Activated naive CD4-positive, alpha-beta T cell treated with anti-CD3 and anti-CD28 coated beads, Interleukin-2, amount 50 U/mL, for 24 hours (primary cell): ENCODE measurements around the gene SHISA6.

Source experiments
- H3K27ac Mint-ChIP-seq: one replicate; pipeline ENCODE4 v1.8.0; 2021; ENCODE audit warnings: mild to moderate bottlenecking, mixed read lengths
- H3K27me3 Mint-ChIP-seq: one replicate; pipeline ENCODE4 v1.8.0; 2021; ENCODE audit warnings: mixed read lengths
- H3K36me3 Mint-ChIP-seq: one replicate; pipeline ENCODE4 v1.8.0; 2021; ENCODE audit warnings: mixed read lengths
- H3K4me1 Mint-ChIP-seq: one replicate; pipeline ENCODE4 v1.8.0; 2021; ENCODE audit warnings: mixed read lengths
- H3K4me3 Mint-ChIP-seq: one replicate; pipeline ENCODE4 v1.8.0; 2021; ENCODE audit warnings: mild to moderate bottlenecking, mixed read lengths
- H3K9me3 Mint-ChIP-seq: one replicate; pipeline ENCODE4 v1.8.0; 2021; ENCODE audit warnings: mixed read lengths

The SHISA6 gene

GRCh38 chr17:11404431-11405276 lies 163.6 kb downstream of the SHISA6 start:
- Mint-ChIP-seq H3K27ac (no peak overlapping the region), H3K27me3 (no peaks in the 10 kb centered on the region), H3K4me1 (no peaks in the 10 kb centered on the region), H3K36me3 (no peaks in the 10 kb centered on the region), H3K9me3 (peaks cover 17% of the 10 kb centered on the region), H3K4me3 (no peak overlapping the region)

- Mint-ChIP-seq H3K4me3 (no peak overlapping the region), H3K27me3 (no peaks in the 10 kb centered on the region), H3K9me3 (peaks cover 5% of the 10 kb centered on the region), H3K4me1 (no peaks in the 10 kb centered on the region), H3K36me3 (no peaks in the 10 kb centered on the region), H3K27ac (no peak overlapping the region)
Measured at GRCh38 chr17:11406716-11407115, 165.7 kb downstream of the SHISA6 start.

- Mint-ChIP-seq H3K4me3 (no peak overlapping the region), H3K9me3 (no peaks in the 10 kb centered on the region), H3K4me1 (no peaks in the 10 kb centered on the region), H3K36me3 (no peaks in the 10 kb centered on the region), H3K27me3 (no peaks in the 10 kb centered on the region), H3K27ac (no peak overlapping the region)
Measured at GRCh38 chr17:11412654-11413053, 171.6 kb downstream of the SHISA6 start.

- H3K4me3 Mint-ChIP-seq: no peak overlapping the region
Measured at GRCh38 chr17:11418342-11418741, 177.3 kb downstream of the SHISA6 start.

GRCh38 chr17:11430751-11431150 lies 189.7 kb downstream of the SHISA6 start:
- no peaks in the 10 kb centered on the region for H3K36me3 Mint-ChIP-seq
- no peak overlapping the region for H3K4me3 Mint-ChIP-seq
- peaks cover 16% of the 10 kb centered on the region for H3K9me3 Mint-ChIP-seq
- no peak overlapping the region for H3K27ac Mint-ChIP-seq
- no peaks in the 10 kb centered on the region for H3K4me1 Mint-ChIP-seq
- H3K27me3 Mint-ChIP-seq: no peaks in the 10 kb centered on the region

More at GRCh38 chr17:11418342-11418741, 177.3 kb downstream of the SHISA6 start:
- no peaks in the 10 kb centered on the region for H3K9me3 Mint-ChIP-seq
- H3K36me3 Mint-ChIP-seq: no peaks in the 10 kb centered on the region
- no peak overlapping the region for H3K27ac Mint-ChIP-seq
- H3K27me3 Mint-ChIP-seq: no peaks in the 10 kb centered on the region
- H3K4me1 Mint-ChIP-seq: no peaks in the 10 kb centered on the region

GRCh38 chr17:11438673-11439072 lies 197.7 kb downstream of the SHISA6 start:
- no peaks in the 10 kb centered on the region for H3K9me3 Mint-ChIP-seq
- H3K4me1 Mint-ChIP-seq: no peaks in the 10 kb centered on the region
- no peak overlapping the region for H3K4me3 Mint-ChIP-seq
- no peaks in the 10 kb centered on the region for H3K36me3 Mint-ChIP-seq
- no peaks in the 10 kb centered on the region for H3K27me3 Mint-ChIP-seq
- no peak overlapping the region for H3K27ac Mint-ChIP-seq

GRCh38 chr17:11441004-11441403 lies 200.0 kb downstream of the SHISA6 start:
- H3K4me3 Mint-ChIP-seq: no peak overlapping the region
- no peaks in the 10 kb centered on the region for H3K27me3 Mint-ChIP-seq
- H3K27ac Mint-ChIP-seq: no peak overlapping the region
- H3K9me3 Mint-ChIP-seq: no peaks in the 10 kb centered on the region
- no peaks in the 10 kb centered on the region for H3K36me3 Mint-ChIP-seq
- H3K4me1 Mint-ChIP-seq: no peaks in the 10 kb centered on the region

- Mint-ChIP-seq H3K27me3 (no peaks in the 10 kb centered on the region), H3K36me3 (no peaks in the 10 kb centered on the region), H3K4me1 (no peaks in the 10 kb centered on the region), H3K9me3 (no peaks in the 10 kb centered on the region), H3K4me3 (no peak overlapping the region), H3K27ac (no peak overlapping the region)
Measured at GRCh38 chr17:11446316-11446715, 205.3 kb downstream of the SHISA6 start.

GRCh38 chr17:11454096-11454495 lies 213.1 kb downstream of the SHISA6 start:
- H3K27ac Mint-ChIP-seq: no peak overlapping the region
- no peaks in the 10 kb centered on the region for H3K9me3 Mint-ChIP-seq
- H3K36me3 Mint-ChIP-seq: no peaks in the 10 kb centered on the region
- no peaks in the 10 kb centered on the region for H3K4me1 Mint-ChIP-seq
- no peaks in the 10 kb centered on the region for H3K27me3 Mint-ChIP-seq
- no peak overlapping the region for H3K4me3 Mint-ChIP-seq

GRCh38 chr17:11458279-11458678 lies 217.3 kb downstream of the SHISA6 start:
- H3K4me3 Mint-ChIP-seq: no peak overlapping the region
- H3K27ac Mint-ChIP-seq: no peak overlapping the region
- no peaks in the 10 kb centered on the region for H3K4me1 Mint-ChIP-seq
- H3K9me3 Mint-ChIP-seq: no peaks in the 10 kb centered on the region
- no peaks in the 10 kb centered on the region for H3K36me3 Mint-ChIP-seq
- H3K27me3 Mint-ChIP-seq: no peaks in the 10 kb centered on the region

- Mint-ChIP-seq H3K27ac (no peak overlapping the region), H3K9me3 (no peaks in the 10 kb centered on the region), H3K27me3 (no peaks in the 10 kb centered on the region), H3K4me3 (no peak overlapping the region), H3K4me1 (no peaks in the 10 kb centered on the region), H3K36me3 (no peaks in the 10 kb centered on the region)
Measured at GRCh38 chr17:11459861-11460331, 218.9 kb downstream of the SHISA6 start.

GRCh38 chr17:11461993-11462548 lies 221.1 kb downstream of the SHISA6 start:
- H3K9me3 Mint-ChIP-seq: no peaks in the 10 kb centered on the region
- H3K27me3 Mint-ChIP-seq: no peaks in the 10 kb centered on the region
- no peaks in the 10 kb centered on the region for H3K36me3 Mint-ChIP-seq
- no peak overlapping the region for H3K27ac Mint-ChIP-seq
- no peak overlapping the region for H3K4me3 Mint-ChIP-seq
- H3K4me1 Mint-ChIP-seq: no peaks in the 10 kb centered on the region

- H3K27ac Mint-ChIP-seq: no peak overlapping the region
- H3K36me3 Mint-ChIP-seq: no peaks in the 10 kb centered on the region
- no peak overlapping the region for H3K4me3 Mint-ChIP-seq
- H3K27me3 Mint-ChIP-seq: no peaks in the 10 kb centered on the region
- H3K9me3 Mint-ChIP-seq: no peaks in the 10 kb centered on the region
- H3K4me1 Mint-ChIP-seq: no peaks in the 10 kb centered on the region
Measured at GRCh38 chr17:11467639-11468038, 226.6 kb downstream of the SHISA6 start.

- no peaks in the 10 kb centered on the region for H3K36me3 Mint-ChIP-seq
- peaks cover 7% of the 10 kb centered on the region for H3K9me3 Mint-ChIP-seq
- H3K27me3 Mint-ChIP-seq: no peaks in the 10 kb centered on the region
- no peak overlapping the region for H3K27ac Mint-ChIP-seq
- no peak overlapping the region for H3K4me3 Mint-ChIP-seq
- H3K4me1 Mint-ChIP-seq: no peaks in the 10 kb centered on the region
Measured at GRCh38 chr17:11485336-11486100, 244.5 kb downstream of the SHISA6 start.

- Mint-ChIP-seq H3K36me3 (no peaks in the 10 kb centered on the region), H3K4me1 (no peaks in the 10 kb centered on the region), H3K9me3 (peaks cover 10% of the 10 kb centered on the region), H3K27ac (no peak overlapping the region), H3K27me3 (no peaks in the 10 kb centered on the region), H3K4me3 (no peak overlapping the region)
Measured at GRCh38 chr17:11486101-11486867, 245.3 kb downstream of the SHISA6 start.
